Sigmoid colon (tissue), 7 donors: ENCODE data around the gene TM4SF18. TPM values are rescaled to one million over a fixed set of nuclear protein-coding genes. Genes with fewer than 3 reads are reported as not detected.

Experiments
- DNase-seq: peaks from one replicate; pipeline ENCODE4 v3.0.0-alpha.2; 2019
- H3K27ac ChIP-seq, 4 donors: fragments of 200-600 bp; sonication (generic); one replicate each; pipeline ENCODE4 v1.5.1; 2016 to 2019; ENCODE audit warnings: mild to moderate bottlenecking in 1 of 4
- H3K27me3 ChIP-seq, 3 donors: fragments of 200-600 bp; sonication (generic); one replicate each; pipeline ENCODE4 v1.5.1; 2019; ENCODE audit warnings: mild to moderate bottlenecking in 1 of 3
- H3K36me3 ChIP-seq, 4 donors: fragments of 200-600 bp; sonication (generic); one replicate each; pipeline ENCODE4 v1.5.1; 2016 to 2019
- H3K4me1 ChIP-seq, 4 donors: fragments of 200-600 bp; sonication (generic); one replicate each; pipeline ENCODE4 v1.5.1; 2017 to 2019
- H3K4me3 ChIP-seq, 4 donors: fragments of 200-600 bp; sonication (generic); one replicate each; pipeline ENCODE4 v1.5.1; 2017 to 2019; ENCODE audit warnings: mild to moderate bottlenecking in 2 of 4, moderate library complexity in 1 of 4
- H3K9me3 ChIP-seq, 4 donors: fragments of 200-600 bp in 3 of 4; sonication (generic) in 3 of 4; one replicate each; pipeline versions ENCODE4 v1.5.1 to v1.6.1; 2013 to 2019
- EP300 ChIP-seq, 4 donors: sonication (generic); formaldehyde crosslinking; IDR thresholded peaks; one replicate each; pipeline ENCODE4 v1.6.1; 2017; ENCODE audit warnings: antibody characterized with exemption in 4 of 4
- POLR2A ChIP-seq, 2 donors: fragments of 450-650 bp; IDR thresholded peaks; one replicate each; pipeline ENCODE4 v1.6.1; 2016; ENCODE audit warnings: antibody characterized with exemption in 2 of 2, mild to moderate bottlenecking in 2 of 2, moderate library complexity in 2 of 2
- POLR2AphosphoS5 ChIP-seq, 4 donors: sonication (generic); formaldehyde crosslinking; IDR thresholded peaks; one replicate each; pipeline ENCODE4 v1.6.1; 2017; ENCODE audit warnings: antibody characterized with exemption in 4 of 4
- WGBS, 2 donors: extraction: QIAGEN DNeasy Blood & Tissue Kit; methylation state at CpG; one replicate each; pipeline ENCODE4 v1.1.7; 2013; 5-methylcytosine and 5-hydroxymethylcytosine counted together
- intact Hi-C: fragments of 100-400 bp; cut with DNase I; formaldehyde crosslinking; loops from one replicate; pipeline ENCODE4 v1.15.1; 2023
- polyA plus RNA-seq, 3 donors: library from polyadenylated mRNA; stranded (reverse); fragments of 200-250 nt; gene quantifications; one replicate each; pipeline ENCODE4 v1.2.3, GENCODE V29; 2013
- total RNA-seq, 4 donors: library from RNA; depleted of rRNA; stranded (reverse); fragments of >200 nt; gene quantifications; one replicate each; pipeline ENCODE4 v1.1.0, GENCODE V29; 2016
- TF ChIP-seq, protein P1 (sequence below), 4 experiments: fragments of 450-650 bp in 3 of 4; fragments of 200-600 bp in 1 of 4; IDR thresholded peaks; one replicate each; pipeline ENCODE4 v1.5.1; 2016 to 2019; ENCODE audit warnings: antibody characterized with exemption in 4 of 4, mild to moderate bottlenecking in 3 of 4, moderate library complexity in 2 of 4
- donor health status: healthy with polysubstance abuse.
- donor health status: Bipolar disorder and iron deficiency.
- donor health status: healthy.

The TM4SF18 gene
- total and polyA plus RNA-seq, 7 donors = 0.46 to 11.6 (median 2.3) TPM

DNA sequence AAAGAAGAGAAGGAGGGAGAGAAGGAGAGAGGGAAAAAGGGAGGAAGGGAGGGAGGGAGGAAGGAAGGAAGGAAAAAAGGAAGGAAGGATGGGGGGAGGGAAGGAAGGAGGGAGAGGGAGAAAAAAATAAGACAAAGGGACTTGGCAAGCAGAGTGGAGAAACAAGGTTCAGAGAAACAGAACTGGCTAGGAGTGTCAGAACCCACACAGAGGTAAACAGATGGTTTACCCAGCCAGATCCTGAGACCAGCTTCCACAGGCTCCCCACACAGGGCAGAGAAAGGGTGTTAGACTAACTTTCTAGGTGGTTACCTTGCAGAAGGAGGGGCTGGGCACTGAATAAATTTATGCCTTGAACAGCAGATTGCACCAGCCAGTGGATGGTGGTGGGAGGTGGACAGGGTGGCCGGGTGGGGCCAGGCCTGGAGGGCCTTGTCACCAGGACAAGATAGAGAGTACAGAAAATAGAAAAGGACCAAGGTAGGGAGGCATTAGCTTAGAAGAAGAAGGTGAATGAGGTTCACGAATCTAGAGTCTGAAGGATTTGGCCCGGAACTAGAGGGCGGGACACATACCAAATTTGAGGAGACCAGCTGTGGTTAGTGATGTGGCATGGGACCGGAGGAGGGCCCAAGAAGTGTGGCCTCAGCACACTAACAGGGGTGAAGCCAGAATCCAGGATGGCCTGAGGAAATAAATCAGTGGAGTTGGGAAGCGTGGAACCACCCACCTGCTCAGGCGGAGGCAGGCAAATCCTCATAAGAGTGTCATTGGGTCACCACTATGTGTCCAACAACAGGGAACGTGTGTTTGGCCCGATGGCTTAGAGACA, 45.3 kb upstream of the TM4SF18 start:
- H3K27me3 ChIP-seq = no peaks in the 10 kb centered on the region
- TF ChIP-seq, protein P1, sequence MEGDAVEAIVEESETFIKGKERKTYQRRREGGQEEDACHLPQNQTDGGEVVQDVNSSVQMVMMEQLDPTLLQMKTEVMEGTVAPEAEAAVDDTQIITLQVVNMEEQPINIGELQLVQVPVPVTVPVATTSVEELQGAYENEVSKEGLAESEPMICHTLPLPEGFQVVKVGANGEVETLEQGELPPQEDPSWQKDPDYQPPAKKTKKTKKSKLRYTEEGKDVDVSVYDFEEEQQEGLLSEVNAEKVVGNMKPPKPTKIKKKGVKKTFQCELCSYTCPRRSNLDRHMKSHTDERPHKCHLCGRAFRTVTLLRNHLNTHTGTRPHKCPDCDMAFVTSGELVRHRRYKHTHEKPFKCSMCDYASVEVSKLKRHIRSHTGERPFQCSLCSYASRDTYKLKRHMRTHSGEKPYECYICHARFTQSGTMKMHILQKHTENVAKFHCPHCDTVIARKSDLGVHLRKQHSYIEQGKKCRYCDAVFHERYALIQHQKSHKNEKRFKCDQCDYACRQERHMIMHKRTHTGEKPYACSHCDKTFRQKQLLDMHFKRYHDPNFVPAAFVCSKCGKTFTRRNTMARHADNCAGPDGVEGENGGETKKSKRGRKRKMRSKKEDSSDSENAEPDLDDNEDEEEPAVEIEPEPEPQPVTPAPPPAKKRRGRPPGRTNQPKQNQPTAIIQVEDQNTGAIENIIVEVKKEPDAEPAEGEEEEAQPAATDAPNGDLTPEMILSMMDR (IDR thresholded peaks at IDR 0.05) = no peak
- TF ChIP-seq EP300 (IDR thresholded peaks at IDR 0.05) = no peak
- no peak for TF ChIP-seq POLR2AphosphoS5 (IDR thresholded peaks at IDR 0.05)
- TF ChIP-seq POLR2A (IDR thresholded peaks at IDR 0.05) = no peak
- no peaks in the 10 kb centered on the region for H3K4me1 ChIP-seq
- H3K27ac ChIP-seq = peak overlapping the region in 3 of 4 donors; percentile 27 to 79 (median 56)
- intact Hi-C loops = no loop called here
- H3K9me3 ChIP-seq = no peaks in the 10 kb centered on the region
- DNase-seq = no peak
- H3K36me3 ChIP-seq = no peaks in the 10 kb centered on the region
- H3K4me3 ChIP-seq = no peak overlapping the region
- 80 to 85% methylated on average over 9 of the region's 9 CpGs for WGBS, 2 donors

DNA sequence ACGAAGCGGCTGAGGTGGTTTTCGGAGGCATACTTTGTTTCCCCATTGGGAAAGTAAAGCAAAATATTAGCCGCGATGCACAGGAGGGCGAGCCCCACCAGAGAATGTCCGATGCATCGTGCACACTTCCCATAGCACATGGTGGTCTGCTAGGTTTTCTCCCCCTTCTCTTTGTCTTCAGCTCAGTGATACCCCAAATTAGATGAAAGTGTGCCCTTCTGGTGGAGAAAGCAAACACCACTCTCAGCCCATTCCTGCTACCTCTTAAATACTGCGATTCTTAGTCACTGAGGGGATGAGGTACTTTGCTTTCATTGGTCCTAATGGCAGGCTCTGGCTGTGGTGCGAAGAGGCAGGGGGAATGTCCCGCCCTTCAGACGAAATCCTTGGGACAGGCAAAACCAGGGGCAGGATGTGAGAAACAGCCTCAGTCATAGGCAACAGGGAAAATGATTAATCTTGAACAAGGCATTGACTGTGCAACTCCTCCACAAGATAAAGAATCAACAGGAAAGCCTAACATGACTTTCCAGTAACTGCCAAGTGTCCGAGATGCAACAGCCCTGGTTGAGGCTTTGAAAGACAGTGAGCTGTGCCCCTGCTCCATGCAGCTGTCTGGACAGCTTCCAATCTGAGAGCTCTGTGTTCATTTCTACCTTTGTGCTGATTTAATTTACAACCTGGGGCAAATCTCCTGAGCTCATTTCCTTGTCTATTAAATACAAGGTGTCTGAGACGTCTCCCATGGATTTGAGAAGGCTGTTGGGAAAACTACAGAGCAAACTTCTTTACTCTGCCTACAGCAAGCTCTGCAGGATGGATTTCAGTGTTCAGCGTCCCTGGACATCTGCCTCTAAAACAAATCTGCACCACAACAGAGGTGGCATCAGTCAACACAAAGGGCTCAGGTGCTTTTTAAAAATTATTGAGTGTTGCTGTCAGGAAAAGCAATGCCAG, 44.2 kb upstream of the TM4SF18 start, which contains the start of gene TM4SF1:
Gene TM4SF1 (minus strand): TSS at position 242 of the 957 bp plus-strand sequence. CDS start 102 bp downstream, at position 140.
- DNase-seq = peak; percentile 62
- no peaks in the 10 kb centered on the region for H3K4me1 ChIP-seq
- intact Hi-C loops = no loop called here
- H3K27me3 ChIP-seq = no peaks in the 10 kb centered on the region
- WGBS, 2 donors = 9 to 41% methylated on average over 15 of the region's 15 CpGs
- no peaks in the 10 kb centered on the region for H3K9me3 ChIP-seq
- TF ChIP-seq POLR2A (IDR thresholded peaks at IDR 0.05) = no peak
- no peak for TF ChIP-seq EP300 (IDR thresholded peaks at IDR 0.05)
- peak; percentile 42 to 71 (median 55) for TF ChIP-seq POLR2AphosphoS5 (IDR thresholded peaks at IDR 0.05)
- TF ChIP-seq, protein P1 (IDR thresholded peaks at IDR 0.05) = no peak
- peak within 1 kb of the TSS; percentile 27 to 79 (median 49) for H3K27ac ChIP-seq
- peak within 1 kb of the TSS in 3 of 4 donors; percentile 12 to 24 (median 22) for H3K4me3 ChIP-seq
- H3K36me3 ChIP-seq = no peaks in the 10 kb centered on the region

DNA sequence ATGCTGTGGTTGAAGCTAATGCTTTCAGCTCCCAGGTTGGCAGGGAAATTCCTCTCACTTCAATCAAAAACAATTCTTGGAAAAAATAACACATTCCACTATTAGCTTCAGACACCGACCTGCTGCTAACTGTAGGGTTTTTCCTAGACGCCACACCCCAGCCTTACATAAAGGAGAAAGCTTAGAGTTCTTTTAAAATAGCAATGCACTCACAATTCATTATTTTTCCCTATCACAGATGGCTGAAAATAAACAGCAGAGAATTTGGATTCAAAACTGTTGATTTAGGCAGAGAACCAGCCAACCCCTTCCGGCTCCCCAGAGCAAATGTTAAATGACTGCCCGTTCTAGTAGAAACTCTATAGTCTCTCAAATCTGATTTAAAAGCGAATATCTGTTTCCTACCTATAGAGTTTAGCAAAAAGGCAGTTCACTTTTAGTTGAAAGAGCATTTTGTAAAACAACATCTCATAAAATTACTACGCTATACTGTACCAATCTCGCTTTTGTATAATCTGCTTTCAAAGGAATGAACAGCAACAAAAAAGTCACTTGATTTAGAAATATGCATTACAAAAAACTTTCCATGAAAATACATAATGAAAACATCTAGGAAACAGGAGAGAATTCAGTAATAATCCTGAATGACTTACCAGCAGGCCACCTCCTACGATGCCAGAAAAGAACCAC, 43.4 kb upstream of the TM4SF18 start:
- 7 to 43% methylated on average over 8 of the region's 8 CpGs for WGBS, 2 donors
- Histone ChIP-seq H3K4me3 (peak overlapping the region in 3 of 4 donors; percentile 12 to 24 (median 22)), H3K9me3 (no peaks in the 10 kb centered on the region), H3K27ac (peak overlapping the region; percentile 24 to 79 (median 49)), H3K4me1 (peaks cover 0 to under 1% (median 0%) of the 10 kb centered on the region in 4 donors), H3K36me3 (no peaks in the 10 kb centered on the region), H3K27me3 (no peaks in the 10 kb centered on the region)
- intact Hi-C loops = no loop called here
- DNase-seq = no peak
- TF ChIP-seq POLR2AphosphoS5 (IDR thresholded peaks at IDR 0.05) (no peak), EP300 (IDR thresholded peaks at IDR 0.05) (no peak), POLR2A (IDR thresholded peaks at IDR 0.05) (no peak)
- TF ChIP-seq, protein P1 (IDR thresholded peaks at IDR 0.05) = no peak

DNA sequence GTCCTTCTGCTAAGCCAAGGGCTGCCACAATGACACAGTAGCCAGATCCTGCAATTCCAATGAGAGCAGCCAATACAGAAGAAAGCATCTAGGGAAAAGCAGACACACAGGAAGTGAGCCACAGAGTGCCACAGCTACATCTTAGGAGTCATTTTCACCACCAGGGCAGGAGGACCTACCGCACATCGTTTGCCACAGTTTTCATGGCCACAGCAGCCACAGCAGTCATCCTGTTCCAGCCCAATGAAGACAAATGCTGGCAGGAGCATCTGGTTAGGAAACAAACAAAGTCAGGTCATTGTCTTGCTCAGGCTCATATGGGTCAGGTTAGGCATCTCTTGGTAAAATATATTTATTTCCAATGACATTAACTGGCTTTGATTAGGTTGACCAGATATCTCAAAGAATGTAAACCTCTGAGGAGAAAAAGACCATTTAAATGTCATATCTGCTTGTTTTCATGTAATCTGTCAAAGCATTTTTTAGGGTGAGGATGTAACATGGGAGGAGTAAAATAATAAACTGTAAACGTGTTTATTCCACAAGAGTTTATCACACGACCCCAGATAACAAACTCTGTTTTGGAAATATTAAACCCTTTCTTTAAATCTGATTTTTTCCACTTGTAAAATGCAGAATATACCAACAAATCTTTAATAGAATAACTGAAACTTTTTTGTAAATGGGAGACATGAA, 42.2 kb upstream of the TM4SF18 start:
- peak overlapping the region in 3 of 4 donors; percentile 3 to 12 (median 6) for H3K4me3 ChIP-seq

More for the DNA sequence above, 42.2 kb upstream of the TM4SF18 start:
- Histone ChIP-seq H3K27me3 (no peaks in the 10 kb centered on the region), H3K36me3 (no peaks in the 10 kb centered on the region), H3K27ac (peak overlapping the region in 3 of 4 donors; percentile 5 to 79 (median 56)), H3K4me1 (peaks cover 0 to 12% (median 8%) of the 10 kb centered on the region in 4 donors), H3K9me3 (no peaks in the 10 kb centered on the region)
- TF ChIP-seq POLR2A (IDR thresholded peaks at IDR 0.05) (no peak), EP300 (IDR thresholded peaks at IDR 0.05) (no peak), POLR2AphosphoS5 (IDR thresholded peaks at IDR 0.05) (no peak)
- TF ChIP-seq, protein P1 (IDR thresholded peaks at IDR 0.05) = no peak
- intact Hi-C loops = no loop called here
- 61 to 78% methylated on average over 4 of the region's 4 CpGs for WGBS, 2 donors
- DNase-seq = no peak
